ENCODE data around the gene MACROH2A1. TPM values are rescaled to one million over a fixed set of nuclear protein-coding genes. Genes with fewer than 3 reads are reported as not detected.

The MACROH2A1 gene
- total and polyA plus RNA-seq, 2 donors from 2014 or later: 99.4 to 144 TPM

GRCh38 chr5:135399794-135400542 is 937 bp upstream of the MACROH2A1 start:
- Histone ChIP-seq H3K36me3 (ENCODE audit: control insufficient read depth in 2 of 3, insufficient read depth in 3 of 3, low read length in 3 of 3) (no peaks in the 10 kb centered on the region), H3K4me3 (ENCODE audit: low read length in 3 of 3) (peak overlapping the region; percentile 84 to 88 (median 87)), H3K27ac (ENCODE audit: low read depth in 2 of 2, low read length in 2 of 2) (peak overlapping the region; percentile 78 to 80), H3K9ac (ENCODE audit: low read length in 3 of 3) (peak overlapping the region; percentile 65 to 86 (median 83)), H3K9me3 (ENCODE audit: control insufficient read depth in 2 of 3, insufficient read depth in 1 of 3, low read length in 3 of 3) (peaks cover 0 to 2% (median 0%) of the 10 kb centered on the region in 3 donors), H3K27me3 (ENCODE audit: control insufficient read depth, insufficient read depth, low read length) (no peaks in the 10 kb centered on the region), H3K4me1 (ENCODE audit: control insufficient read depth in 2 of 3, insufficient read depth in 2 of 3, low read depth in 1 of 3, low read length in 3 of 3) (peaks cover 0 to 11% (median 9%) of the 10 kb centered on the region in 3 donors)
- TF ChIP-seq CTCF (IDR thresholded peaks at IDR 0.05; ENCODE audit: borderline replicate concordance, extremely low read depth, insufficient read depth): no peak
- DNase-seq (peak in 1 of 5 donors; percentile 57), FAIRE-seq (no peak)
- intact Hi-C loops (cut with DNase I): no loop called here

GRCh38 chr5:135398160-135398854 is 724 bp downstream of the MACROH2A1 start:
- TF ChIP-seq CTCF (IDR thresholded peaks at IDR 0.05; ENCODE audit: borderline replicate concordance, extremely low read depth, insufficient read depth): no peak
- intact Hi-C loops (cut with DNase I): no loop called here
- Histone ChIP-seq H3K36me3 (ENCODE audit: control insufficient read depth in 2 of 3, insufficient read depth in 3 of 3, low read length in 3 of 3) (no peaks in the 10 kb centered on the region), H3K4me1 (ENCODE audit: control insufficient read depth in 2 of 3, insufficient read depth in 2 of 3, low read depth in 1 of 3, low read length in 3 of 3) (peaks cover 0 to 14% (median 11%) of the 10 kb centered on the region in 3 donors), H3K4me3 (ENCODE audit: low read length in 3 of 3) (peak overlapping the region; percentile 58 to 87 (median 60)), H3K27ac (ENCODE audit: low read depth in 2 of 2, low read length in 2 of 2) (peak overlapping the region; percentile 24 to 25), H3K27me3 (ENCODE audit: control insufficient read depth, insufficient read depth, low read length) (no peaks in the 10 kb centered on the region), H3K9me3 (ENCODE audit: control insufficient read depth in 2 of 3, insufficient read depth in 1 of 3, low read length in 3 of 3) (no peaks in the 10 kb centered on the region), H3K9ac (ENCODE audit: low read length in 3 of 3) (peak overlapping the region; percentile 45 to 56 (median 54))
- DNase-seq (peak; percentile 42 to 82 (median 56)), FAIRE-seq (no peak)

- Histone ChIP-seq H3K9me3 (ENCODE audit: control insufficient read depth in 2 of 3, insufficient read depth in 1 of 3, low read length in 3 of 3) (no peaks in the 10 kb centered on the region), H3K27ac (ENCODE audit: low read depth in 2 of 2, low read length in 2 of 2) (no peak overlapping the region), H3K9ac (ENCODE audit: low read length in 3 of 3) (no peak overlapping the region), H3K4me3 (ENCODE audit: low read length in 3 of 3) (no peak overlapping the region), H3K4me1 (ENCODE audit: control insufficient read depth in 2 of 3, insufficient read depth in 2 of 3, low read depth in 1 of 3, low read length in 3 of 3) (peaks cover 0 to 14% (median 13%) of the 10 kb centered on the region in 3 donors), H3K36me3 (ENCODE audit: control insufficient read depth in 2 of 3, insufficient read depth in 3 of 3, low read length in 3 of 3) (no peaks in the 10 kb centered on the region), H3K27me3 (ENCODE audit: control insufficient read depth, insufficient read depth, low read length) (no peaks in the 10 kb centered on the region)
- no peak for TF ChIP-seq CTCF (IDR thresholded peaks at IDR 0.05; ENCODE audit: borderline replicate concordance, extremely low read depth, insufficient read depth)
- no peak for FAIRE-seq
- no peak for DNase-seq
- intact Hi-C loops (cut with DNase I): no loop called here
Measured at GRCh38 chr5:135397084-135397483, 1.9 kb downstream of the MACROH2A1 start.
